Natural killer cell (primary cell): ENCODE data around the gene IQCK. TPM values are rescaled to one million over a fixed set of nuclear protein-coding genes. Genes with fewer than 3 reads are reported as not detected.

Experiments used
- ATAC-seq, 3 donors: fragments of 150-1000 bp in 2 of 3; fragments of 200-7000 bp in 1 of 3; cut with Tn5 transposase; 1 replicate in 1 of 3; 2 replicates in 2 of 3; pipeline ENCODE4 v1.10.0; 2021; ENCODE audit warnings: mild to moderate bottlenecking in 2 of 3, moderate library complexity in 2 of 3
- DNase-seq, 2 donors: peaks; one replicate each; pipeline versions ENCODE4 v3.0.0 to v3.0.0-alpha.2; 2013 to 2021; ENCODE audit warnings: mixed read lengths in 1 of 2
- H3K27ac ChIP-seq: one replicate; pipeline ENCODE4 v1.5.1; 2013; ENCODE audit warnings: mild to moderate bottlenecking, low read length
- H3K27me3 ChIP-seq: one replicate; pipeline ENCODE4 v1.6.1; 2013; ENCODE audit warnings: low read length; ENCODE audit not compliant: control insufficient read depth, insufficient read depth
- H3K36me3 ChIP-seq: one replicate; pipeline ENCODE4 v1.6.1; 2013; ENCODE audit warnings: low read length; ENCODE audit not compliant: control insufficient read depth, insufficient read depth
- H3K4me1 ChIP-seq: one replicate; pipeline ENCODE4 v1.6.1; 2013; ENCODE audit warnings: low read length; ENCODE audit not compliant: control insufficient read depth, insufficient read depth
- H3K4me3 ChIP-seq: one replicate; pipeline ENCODE4 v1.5.1; 2013; ENCODE audit warnings: low read length
- H3K9me3 ChIP-seq: one replicate; pipeline ENCODE4 v1.6.1; 2013; ENCODE audit warnings: low read length; ENCODE audit not compliant: control insufficient read depth, insufficient read depth
- H3K27ac Mint-ChIP-seq, 2 donors: one replicate each; pipeline ENCODE4 v1.8.0; 2022; ENCODE audit warnings: mild to moderate bottlenecking in 2 of 2, mixed read lengths in 2 of 2, moderate library complexity in 1 of 2
- H3K27me3 Mint-ChIP-seq, 2 donors: one replicate each; pipeline ENCODE4 v1.8.0; 2022; ENCODE audit warnings: low read depth in 2 of 2, mixed read lengths in 2 of 2
- H3K36me3 Mint-ChIP-seq: one replicate; pipeline ENCODE4 v1.8.0; 2022; ENCODE audit warnings: mixed read lengths
- H3K4me1 Mint-ChIP-seq, 2 donors: one replicate each; pipeline ENCODE4 v1.8.0; 2022; ENCODE audit warnings: mixed read lengths in 2 of 2
- H3K4me3 Mint-ChIP-seq: one replicate; pipeline ENCODE4 v1.8.0; 2022; ENCODE audit warnings: mild to moderate bottlenecking, moderate library complexity, mixed read lengths
- H3K9me3 Mint-ChIP-seq, 2 donors: one replicate each; pipeline ENCODE4 v1.8.0; 2022; ENCODE audit warnings: mixed read lengths in 2 of 2
- CTCF ChIP-seq: fragments of 200-600 bp; IDR thresholded peaks from one replicate; pipeline ENCODE4 v1.8.0; 2022; ENCODE audit warnings: antibody characterized with exemption
- WGBS: methylation state at CpG from one replicate; pipeline ENCODE4 v1.1.7; 2013; ENCODE audit warnings: missing lambda C conversion rate; ENCODE audit not compliant: insufficient coverage; 5-methylcytosine and 5-hydroxymethylcytosine counted together
- intact Hi-C: fragments of 100-400 bp; cut with micrococcal nuclease; formaldehyde crosslinking; loops from one replicate; pipeline ENCODE4 v1.14.2; 2022
- total RNA-seq, 4 donors: library from RNA; stranded (reverse); fragments of 120-200 nt in 1 of 4; gene quantifications; one replicate each; pipeline versions ENCODE4 v1.2.3 to v1.2.4, GENCODE V29; 2013 to 2022

The IQCK gene
- total RNA-seq, 3 donors from 2014 or later (not counting 1 experiment from before 2014, with no cell fraction given), result 0.38 to 1.8 (median 0.68) TPM

- H3K27me3 ChIP-seq, result no peaks in the 10 kb centered on the region
- H3K4me1 ChIP-seq, result no peaks in the 10 kb centered on the region
- H3K9me3 ChIP-seq, result no peaks in the 10 kb centered on the region
- H3K4me3 Mint-ChIP-seq, result no peak overlapping the region
- H3K27ac ChIP-seq, result no peak overlapping the region
- ATAC-seq (no peak), DNase-seq (no peak)
- no peak overlapping the region for H3K4me3 ChIP-seq
- H3K27ac Mint-ChIP-seq, result no peak overlapping the region
- no peak for TF ChIP-seq CTCF
- 95% methylated on average over 9 of the region's 12 CpGs for WGBS
- H3K36me3 Mint-ChIP-seq, result no peaks in the 10 kb centered on the region
- H3K36me3 ChIP-seq, result no peaks in the 10 kb centered on the region
- intact Hi-C loops, result no loop called here
- no peaks in the 10 kb centered on the region for H3K9me3 Mint-ChIP-seq
- H3K27me3 Mint-ChIP-seq, result peaks cover 5 to 6% of the 10 kb centered on the region in 2 donors
- H3K4me1 Mint-ChIP-seq, result no peaks in the 10 kb centered on the region
Measured at GRCh38 chr16:19776565-19776964, 58.5 kb downstream of the IQCK start.

GRCh38 chr16:19780321-19780720 is 62.2 kb downstream of the IQCK start:
- no peaks in the 10 kb centered on the region for H3K9me3 ChIP-seq
- no peaks in the 10 kb centered on the region for H3K4me1 ChIP-seq
- Mint-ChIP-seq H3K4me3 (no peak overlapping the region), H3K27ac (no peak overlapping the region), H3K36me3 (no peaks in the 10 kb centered on the region), H3K27me3 (peaks cover 0 to 3% of the 10 kb centered on the region in 2 donors), H3K9me3 (no peaks in the 10 kb centered on the region), H3K4me1 (no peaks in the 10 kb centered on the region)
- TF ChIP-seq CTCF, result no peak
- H3K27me3 ChIP-seq, result no peaks in the 10 kb centered on the region
- H3K4me3 ChIP-seq, result no peak overlapping the region
- WGBS, result 93% methylated on average over 3 of the region's 3 CpGs
- H3K36me3 ChIP-seq, result no peaks in the 10 kb centered on the region
- intact Hi-C loops, result no loop called here
- DNase-seq, result no peak
- H3K27ac ChIP-seq, result no peak overlapping the region
- no peak for ATAC-seq

GRCh38 chr16:19781226-19781625 is 63.2 kb downstream of the IQCK start:
- intact Hi-C loops, result no loop called here
- no peak for TF ChIP-seq CTCF
- H3K4me3 Mint-ChIP-seq, result no peak overlapping the region

GRCh38 chr16:19783363-19784182 is 65.5 kb downstream of the IQCK start:
- Mint-ChIP-seq H3K36me3 (no peaks in the 10 kb centered on the region), H3K27ac (no peak overlapping the region), H3K4me3 (no peak overlapping the region), H3K4me1 (no peaks in the 10 kb centered on the region), H3K9me3 (no peaks in the 10 kb centered on the region), H3K27me3 (peaks cover 0 to 5% of the 10 kb centered on the region in 2 donors)
- Histone ChIP-seq H3K4me1 (no peaks in the 10 kb centered on the region), H3K9me3 (no peaks in the 10 kb centered on the region), H3K36me3 (no peaks in the 10 kb centered on the region), H3K27me3 (no peaks in the 10 kb centered on the region), H3K4me3 (no peak overlapping the region), H3K27ac (no peak overlapping the region)
- TF ChIP-seq CTCF, result no peak
- DNase-seq, result no peak
- WGBS, result 89% methylated on average over 17 of the region's 17 CpGs
- ATAC-seq, result no peak
- intact Hi-C loops, result no loop called here

More at GRCh38 chr16:19781226-19781625, 63.2 kb downstream of the IQCK start:
- no peaks in the 10 kb centered on the region for H3K27me3 ChIP-seq
- no peak for ATAC-seq
- H3K36me3 ChIP-seq, result no peaks in the 10 kb centered on the region
- no peaks in the 10 kb centered on the region for H3K4me1 ChIP-seq
- Mint-ChIP-seq H3K4me1 (no peaks in the 10 kb centered on the region), H3K36me3 (no peaks in the 10 kb centered on the region), H3K9me3 (no peaks in the 10 kb centered on the region), H3K27me3 (peaks cover 0 to 5% of the 10 kb centered on the region in 2 donors), H3K27ac (no peak overlapping the region)
- no peak for DNase-seq
- H3K4me3 ChIP-seq, result no peak overlapping the region
- no peak overlapping the region for H3K27ac ChIP-seq
- WGBS, result 89% methylated on average over 6 of the region's 6 CpGs
- H3K9me3 ChIP-seq, result no peaks in the 10 kb centered on the region
